HG03342 (cell line): ENCODE results near the gene ZNF232.
A peak's percentile ranks its signal among the peaks of the same experiment; 100 is the strongest.
"Not testable (repeated sequence)": the region's sequence is repeated elsewhere in the genome, so short reads cannot be mapped to it uniquely, and the experiment has no call there.

Experiments used
- ATAC-seq: cut with Tn5 transposase; IDR thresholded peaks from one replicate; pipeline ENCODE4 v1.9.1; 2021; ENCODE audit warnings: mild to moderate bottlenecking, moderate library complexity; ENCODE audit not compliant: unreplicated experiment

Gene ZNF232

GRCh38 chr17:5111402-5112204, at the start of gene ZNF232:
TSS of gene ZNF232 (minus strand) at chr17:5111878. CDS start at chr17:5111822, 56 bp downstream.
- peak; percentile 84 for ATAC-seq

- ATAC-seq: not testable (repeated sequence)
These were observed 49.0 kb upstream of the ZNF232 start for GRCh38 chr17:5160702-5161101.

DNA sequence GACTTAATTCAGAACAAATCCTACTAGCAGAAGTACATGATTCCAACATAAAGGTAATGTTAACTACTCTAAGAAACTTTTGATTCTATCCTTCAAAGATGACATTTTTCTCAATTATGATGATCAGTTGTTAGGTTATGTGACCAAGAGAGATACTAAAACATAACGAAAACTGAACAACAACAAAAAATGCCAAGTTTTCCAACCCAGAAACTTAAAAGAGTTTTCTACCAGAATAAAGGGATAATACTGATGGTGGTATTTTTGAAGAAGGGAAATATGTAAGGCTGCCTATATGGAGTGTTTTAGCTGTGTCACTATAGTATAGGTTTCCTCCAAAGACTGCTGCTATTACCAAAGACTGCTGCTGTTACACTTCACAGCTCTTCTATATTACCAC, 34.4 kb upstream of the ZNF232 start:
- ATAC-seq: not testable (repeated sequence)

DNA sequence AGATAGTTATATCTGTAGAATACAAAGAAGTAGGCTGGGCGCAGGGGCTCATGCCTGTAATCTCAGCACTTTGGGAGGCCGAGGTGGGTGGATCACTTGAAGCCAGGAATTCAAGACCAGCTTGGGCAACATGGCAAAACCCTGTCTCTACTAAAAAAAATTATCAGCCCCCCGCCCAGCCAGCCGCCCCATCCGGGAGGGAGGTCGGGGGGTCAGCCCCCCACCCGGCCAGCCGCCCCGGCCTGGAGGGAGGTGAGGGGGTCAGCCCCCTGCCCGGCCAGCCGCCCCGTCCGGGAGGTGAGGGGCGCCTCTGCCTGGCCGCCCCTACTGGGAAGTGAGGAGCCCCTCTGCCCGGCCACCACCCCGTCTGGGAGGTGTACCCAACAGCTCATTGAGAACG, 31.2 kb upstream of the ZNF232 start:
- not testable (repeated sequence) for ATAC-seq

GRCh38 chr17:5139458-5139732, 27.7 kb upstream of the ZNF232 start:
- no peak for ATAC-seq

DNA sequence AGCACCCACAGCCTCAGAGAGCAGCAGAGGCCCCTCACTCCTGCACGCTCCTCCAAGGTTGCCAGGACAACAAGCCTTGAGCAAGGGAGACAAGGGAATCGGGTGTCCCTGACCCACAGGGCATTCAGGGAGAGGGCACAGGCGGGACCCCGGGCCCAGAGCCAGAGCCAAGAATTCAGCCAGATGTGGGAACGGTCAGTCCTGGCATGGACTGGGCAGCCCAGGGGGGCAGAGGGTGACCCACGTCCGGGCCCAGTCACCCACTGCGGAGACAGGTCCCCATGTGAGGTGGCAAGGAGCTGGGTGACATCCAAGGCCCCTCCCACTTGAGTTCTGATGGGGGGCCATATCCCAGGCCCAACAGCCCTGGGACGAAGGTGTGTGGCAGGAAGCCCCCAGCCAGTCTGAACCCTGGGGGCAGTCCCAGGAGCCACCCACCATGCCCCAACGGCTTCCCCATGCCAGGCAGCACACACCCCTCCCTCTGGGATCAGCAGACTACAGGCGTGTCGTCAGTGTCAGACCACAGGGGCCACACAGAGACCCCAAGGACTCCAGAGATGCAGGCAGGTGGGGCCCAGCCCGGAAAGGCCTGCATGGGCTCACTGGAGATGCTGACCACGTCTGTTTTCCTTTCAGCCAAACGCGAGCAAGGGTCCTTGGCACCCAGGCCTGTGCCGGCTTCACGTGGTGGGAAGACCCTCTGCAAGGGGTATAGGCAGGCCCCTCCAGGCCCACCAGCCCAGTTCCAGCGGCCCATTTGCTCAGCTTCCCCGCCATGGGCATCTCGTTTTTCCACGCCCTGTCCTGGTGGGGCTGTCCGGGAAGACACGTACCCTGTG, 27.2 kb upstream of the ZNF232 start:
- ATAC-seq: no peak

DNA sequence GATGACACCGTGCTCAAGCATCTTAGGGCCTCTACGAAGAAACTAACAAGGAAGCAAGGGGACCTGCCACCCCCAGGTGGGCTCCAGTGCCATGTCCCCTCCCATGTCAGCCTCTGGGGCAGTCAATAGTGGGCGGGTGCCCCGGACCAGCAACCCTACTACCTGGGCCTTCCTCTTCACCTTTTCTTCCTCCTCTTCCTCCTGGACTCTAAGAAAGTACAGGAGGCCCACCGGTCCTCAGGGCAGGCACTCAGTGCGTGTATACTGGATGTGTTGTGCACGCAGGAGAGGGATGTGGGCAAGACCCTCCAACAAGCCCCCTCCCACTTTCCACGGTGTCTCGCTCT, 26.5 kb upstream of the ZNF232 start:
- not testable (repeated sequence) for ATAC-seq

- ATAC-seq: not testable (repeated sequence)
These were observed 26.0 kb upstream of the ZNF232 start for GRCh38 chr17:5137511-5138197.

DNA sequence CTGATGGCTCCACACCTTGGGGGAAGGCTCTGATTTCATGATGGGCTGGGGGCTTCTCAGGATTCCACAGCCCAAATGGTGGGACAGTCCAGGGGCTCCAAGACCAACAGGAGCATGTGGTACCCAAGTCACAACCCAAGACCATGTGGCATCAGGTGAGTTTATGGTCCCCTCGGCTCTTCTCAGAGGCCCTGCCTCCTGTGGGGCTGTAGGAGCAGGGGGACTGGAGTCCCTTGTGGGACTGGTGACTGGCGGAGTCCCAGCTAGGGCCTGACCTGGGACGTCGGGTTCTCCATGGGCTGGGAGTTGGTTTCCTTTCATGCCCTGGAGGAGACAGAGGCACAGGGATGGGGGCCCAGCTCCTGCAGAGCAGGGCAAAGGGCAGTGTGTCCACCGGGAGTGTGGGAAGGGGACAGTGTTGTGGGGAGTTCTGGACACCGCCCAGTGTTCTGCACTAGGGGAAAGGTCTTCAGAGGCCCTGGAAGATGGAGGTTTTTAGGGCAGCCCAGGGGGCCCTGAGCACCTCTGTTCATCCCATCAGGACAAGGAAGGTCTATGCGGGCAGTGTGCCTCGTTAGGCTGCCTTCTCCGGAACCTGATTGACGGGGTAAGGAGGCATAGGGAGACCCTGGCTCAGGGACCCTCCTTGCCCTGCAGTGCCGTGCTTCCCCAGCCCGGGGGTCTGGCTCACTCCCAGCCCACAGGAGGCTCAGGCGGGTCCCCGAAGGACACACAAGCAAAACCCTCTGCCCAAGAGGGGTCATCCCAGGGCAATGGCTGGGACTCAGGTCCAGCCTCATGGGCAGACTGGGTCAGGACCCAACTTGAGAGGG, 25.1 kb upstream of the ZNF232 start:
- ATAC-seq: not testable (repeated sequence)

DNA sequence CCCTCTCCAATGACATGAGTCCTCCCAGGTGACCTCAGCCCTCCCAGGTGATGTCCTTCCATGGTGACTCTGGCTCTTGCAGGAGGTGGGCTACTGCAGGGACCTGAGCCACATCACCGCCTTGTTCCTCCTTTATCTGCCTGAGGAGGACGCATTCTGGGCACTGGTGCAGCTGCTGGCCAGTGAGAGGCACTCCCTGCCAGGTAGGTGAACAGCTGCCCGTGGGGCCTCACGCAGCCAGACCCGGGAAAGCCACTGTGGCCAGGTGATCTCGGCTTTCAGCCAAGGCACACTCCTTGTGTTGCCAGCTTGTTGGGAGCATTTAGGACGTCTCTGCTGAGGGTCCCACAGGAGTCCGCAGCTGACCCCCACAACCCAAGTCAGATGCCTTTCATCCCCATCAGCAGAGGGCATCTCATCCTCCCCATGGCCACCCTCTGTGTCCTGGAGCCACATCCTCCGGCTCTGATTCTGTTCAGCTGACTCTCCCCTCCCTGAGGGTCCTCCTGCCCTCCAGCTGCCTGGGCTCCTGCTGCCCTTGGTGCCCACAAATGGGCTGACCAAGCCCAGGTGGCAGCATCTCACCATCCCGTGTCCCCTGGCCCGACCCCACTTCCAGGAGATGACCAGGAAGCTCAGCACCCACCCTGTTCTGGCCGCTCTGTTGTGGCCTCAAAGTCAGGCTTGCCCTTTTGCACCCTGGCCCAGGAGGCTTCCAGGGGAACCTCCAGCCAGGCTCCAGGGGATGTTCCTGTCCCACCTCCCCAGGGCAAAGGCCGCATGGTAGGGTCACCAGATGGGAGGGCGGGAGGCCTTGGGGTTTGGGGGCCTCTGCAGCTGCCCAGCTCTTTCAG, 24.3 kb upstream of the ZNF232 start:
- ATAC-seq: no peak

- ATAC-seq: not testable (repeated sequence)
These were observed 23.5 kb upstream of the ZNF232 start for GRCh38 chr17:5135131-5135712.

- ATAC-seq: not testable (repeated sequence)
These were observed 22.9 kb upstream of the ZNF232 start for GRCh38 chr17:5134571-5134970.

DNA sequence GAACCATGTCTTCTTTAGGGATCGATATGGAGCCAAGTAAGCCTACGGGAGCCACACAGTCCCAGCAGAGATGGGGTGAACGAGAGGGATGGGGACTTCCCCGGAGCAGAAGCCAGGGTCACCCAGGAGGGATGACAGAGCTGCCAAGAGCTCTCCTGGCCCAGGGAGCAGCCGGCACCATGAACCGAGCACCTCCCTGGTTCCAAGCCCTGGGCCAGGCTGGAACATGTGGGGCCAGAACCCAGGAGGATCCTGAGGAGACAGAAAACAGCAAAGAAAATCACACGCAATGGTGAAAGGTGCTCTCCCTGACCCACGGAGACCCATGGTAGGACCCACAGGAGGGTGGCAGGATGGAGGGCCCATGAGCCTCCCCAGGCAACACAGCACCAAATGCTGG, 22.3 kb upstream of the ZNF232 start:
- not testable (repeated sequence) for ATAC-seq

DNA sequence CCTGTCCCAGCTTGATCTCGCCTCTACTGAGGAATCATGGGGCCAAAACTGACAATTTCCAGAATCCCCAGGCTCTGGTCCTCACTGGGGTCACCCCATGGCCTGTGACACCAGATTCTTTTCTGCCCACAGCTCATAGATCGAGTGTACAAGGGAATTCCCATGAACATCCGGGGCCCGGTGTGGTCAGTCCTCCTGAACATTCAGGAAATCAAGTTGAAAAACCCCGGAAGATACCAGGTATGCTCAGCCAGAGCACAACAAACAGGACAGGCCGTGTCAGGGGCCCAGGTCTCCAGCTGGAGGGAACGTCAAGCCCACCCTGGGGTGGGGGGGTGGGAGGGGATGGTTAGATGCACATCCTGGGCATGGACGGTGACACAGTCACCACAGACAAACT, 21.6 kb upstream of the ZNF232 start:
- ATAC-seq: no peak

DNA sequence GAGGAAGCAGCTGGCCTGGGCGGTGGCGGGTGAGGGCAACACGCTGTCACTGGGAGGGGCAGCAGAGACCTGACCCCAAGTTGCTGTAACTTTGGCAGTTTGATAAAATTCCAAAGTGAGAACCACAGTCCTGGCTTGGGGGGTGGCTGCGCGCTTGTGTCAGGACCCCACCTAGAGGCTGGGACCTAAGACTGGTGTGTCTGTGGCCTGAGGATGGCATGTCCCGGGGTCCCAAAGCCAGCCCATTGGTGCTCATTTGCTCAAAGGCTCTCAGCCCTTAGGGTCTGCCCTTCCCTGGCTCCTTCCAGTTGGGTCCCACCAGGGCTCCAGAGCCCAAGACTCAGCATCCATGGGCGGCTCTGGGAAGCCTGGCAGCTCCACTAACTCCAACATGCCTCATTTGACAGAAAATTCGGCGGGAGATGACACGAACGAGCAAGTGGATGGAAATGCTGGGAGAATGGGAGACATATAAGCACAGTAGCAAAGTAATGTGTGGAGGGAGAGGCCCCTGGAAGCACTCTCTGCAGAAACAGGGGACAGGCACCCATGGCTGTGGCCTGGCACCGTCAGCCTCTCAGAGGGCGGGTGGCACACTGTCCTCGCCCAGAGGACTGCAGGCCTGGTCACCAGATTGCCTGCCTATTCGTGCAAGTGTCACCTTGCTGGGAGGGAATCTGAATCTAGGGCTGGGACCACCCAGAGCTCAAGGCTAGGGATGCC, 21.0 kb upstream of the ZNF232 start:
- not testable (repeated sequence) for ATAC-seq

- not testable (repeated sequence) for ATAC-seq
These were observed 20.3 kb upstream of the ZNF232 start for GRCh38 chr17:5131799-5132502.

DNA sequence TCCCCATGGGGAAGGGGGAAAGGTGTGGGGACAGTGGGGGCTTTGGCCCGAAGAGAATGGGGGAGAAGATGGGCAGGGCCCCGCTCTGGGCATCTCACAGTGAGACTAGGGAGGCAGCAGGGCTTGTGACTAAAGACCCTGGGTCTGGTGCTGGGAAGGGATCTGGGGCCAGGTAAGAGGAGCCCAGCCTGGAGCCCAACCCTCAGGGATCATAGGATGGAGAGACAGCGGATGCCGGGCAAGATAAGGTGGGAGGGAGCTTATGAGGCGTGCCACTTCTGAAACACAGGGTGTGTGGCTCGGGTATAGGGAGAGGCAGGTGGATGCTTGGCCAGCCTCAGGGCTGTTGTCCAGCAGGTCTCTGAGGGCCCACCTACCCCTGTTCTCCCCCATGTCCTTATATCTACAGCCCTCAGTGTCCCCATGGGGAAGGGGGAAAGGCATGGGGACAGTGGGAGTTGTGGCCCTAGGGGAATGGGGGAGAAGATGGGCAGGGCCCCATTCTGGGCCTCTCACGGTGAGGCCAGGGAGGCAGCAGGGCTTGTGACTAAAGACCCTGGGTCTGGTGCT, 19.6 kb upstream of the ZNF232 start:
- no peak for ATAC-seq

GRCh38 chr17:5130687-5131086, 19.0 kb upstream of the ZNF232 start:
- ATAC-seq: not testable (repeated sequence)
